IMR-90 (cell line): ENCODE results near the gene ZNF439. TPM values are rescaled to one million over a fixed set of nuclear protein-coding genes. Genes with fewer than 3 reads are reported as not detected.
"Not testable (repeated sequence)": the region's sequence is repeated elsewhere in the genome, so short reads cannot be mapped to it uniquely, and the experiment has no call there.

Experiments used
- ATAC-seq: fragments of 200-7000 bp; cut with Tn5 transposase; 2 replicates; pipeline ENCODE4 v1.9.1; 2020; ENCODE audit warnings: low read depth, mild to moderate bottlenecking, moderate library complexity
- BruUV-seq: library from RNA; stranded (reverse); fragments of 400-500 nt; replicated peaks from 2 replicates; lab custom pipeline; 2021; lab: Mats Ljungman, UMichigan
- CTCF ChIA-PET: fragments of 300-600 bp; formaldehyde crosslinking; extraction: SDS; loops from one replicate; lab custom pipeline; 2021; ENCODE audit warnings: antibody characterized with exemption; lab: Yijun Ruan, JAX
- POLR2A ChIA-PET: fragments of 300-600 bp; sonication (Branson Sonifier 250); formaldehyde crosslinking; loops from one replicate; lab custom pipeline; 2022; ENCODE audit warnings: antibody characterized with exemption; ENCODE audit not compliant: unreplicated experiment; lab: Charles Lee
- DNase-seq: peaks from one replicate; pipeline ENCODE4 v3.0.0; 2013
- H2AFZ ChIP-seq: replicated peaks from 2 replicates; pipeline ENCODE3; 2013; ENCODE audit warnings: low read length, mild to moderate bottlenecking; ENCODE audit not compliant: poor library complexity
- H2AK5ac ChIP-seq: 2 replicates; pipeline ENCODE4 v1.6.1; 2013; ENCODE audit warnings: low read depth, low read length, inconsistent platforms
- H2AK9ac ChIP-seq: replicated peaks from 2 replicates; pipeline ENCODE3; 2013; ENCODE audit warnings: mild to moderate bottlenecking, low read depth, low read length, moderate library complexity; ENCODE audit not compliant: poor library complexity
- H2BK120ac ChIP-seq: 2 replicates; pipeline ENCODE4 v1.6.1; 2013; ENCODE audit warnings: low read depth, low read length, inconsistent platforms
- H2BK15ac ChIP-seq: 3 replicates; pipeline ENCODE4 v1.6.1; 2013; ENCODE audit warnings: low read depth, low read length, inconsistent platforms
- H2BK20ac ChIP-seq: 2 replicates; pipeline ENCODE4 v1.6.1; 2013; ENCODE audit warnings: low read depth, mild to moderate bottlenecking, inconsistent platforms, low read length, moderate library complexity
- H2BK5ac ChIP-seq: 2 replicates; pipeline ENCODE4 v1.6.1; 2013; ENCODE audit warnings: mild to moderate bottlenecking, low read depth, low read length, inconsistent platforms; ENCODE audit not compliant: poor library complexity, severe bottlenecking
- H3K14ac ChIP-seq: replicated peaks from 2 replicates; pipeline ENCODE4 v1.6.1; 2013; ENCODE audit warnings: low read depth, low read length, inconsistent platforms
- H3K18ac ChIP-seq: 2 replicates; pipeline ENCODE4 v1.6.1; 2013; ENCODE audit warnings: low read depth, low read length, control low read depth
- H3K23ac ChIP-seq: 2 replicates; pipeline ENCODE4 v1.6.1; 2013; ENCODE audit warnings: low read depth, low read length, inconsistent platforms
- H3K27ac ChIP-seq: 2 replicates; pipeline ENCODE4 v1.5.1; 2013; ENCODE audit warnings: mild to moderate bottlenecking, control low read depth, low read length; ENCODE audit not compliant: insufficient read depth
- H3K27me3 ChIP-seq: 2 replicates; pipeline ENCODE4 v1.6.1; 2013; ENCODE audit warnings: low read length; ENCODE audit not compliant: control insufficient read depth, insufficient read depth
- H3K36me3 ChIP-seq: 2 replicates; pipeline ENCODE4 v1.6.1; 2013; ENCODE audit warnings: low read length, mixed read lengths; ENCODE audit not compliant: control insufficient read depth, insufficient read depth
- H3K4ac ChIP-seq: 2 replicates; pipeline ENCODE4 v1.6.1; 2013; ENCODE audit warnings: low read depth, low read length, inconsistent platforms
- H3K4me1 ChIP-seq: 2 replicates; pipeline ENCODE4 v1.6.1; 2013; ENCODE audit warnings: low read length, mixed read lengths; ENCODE audit not compliant: control insufficient read depth, insufficient read depth
- H3K4me2 ChIP-seq: 2 replicates; pipeline ENCODE4 v1.6.1; 2013; ENCODE audit warnings: low read depth, mild to moderate bottlenecking, control low read depth, low read length, moderate library complexity
- H3K4me3 ChIP-seq: 2 replicates; pipeline ENCODE4 v1.5.1; 2013; ENCODE audit warnings: low read depth, mild to moderate bottlenecking, control low read depth, low read length, moderate library complexity; ENCODE audit not compliant: insufficient read depth
- H3K56ac ChIP-seq: 2 replicates; pipeline ENCODE4 v1.6.1; 2013; ENCODE audit warnings: low read length, inconsistent platforms; ENCODE audit not compliant: insufficient read depth; ENCODE audit errors: extremely low read depth
- H3K79me1 ChIP-seq, 2 experiments: 2 replicates each; pipeline ENCODE4 v1.6.1; 2013; ENCODE audit warnings: low read length in 2 of 2, inconsistent platforms in 1 of 2, low read depth in 1 of 2
- H3K9ac ChIP-seq: 2 replicates; pipeline ENCODE4 v1.6.1; 2013; ENCODE audit warnings: low read depth, low read length, control low read depth
- H3K9me1 ChIP-seq: 2 replicates; pipeline ENCODE4 v1.6.1; 2013; ENCODE audit warnings: low read length, inconsistent platforms; ENCODE audit not compliant: insufficient read depth
- H3K9me3 ChIP-seq: 2 replicates; pipeline ENCODE4 v1.6.1; 2013; ENCODE audit warnings: low read length; ENCODE audit not compliant: control insufficient read depth, insufficient read depth
- H4K20me1 ChIP-seq: 2 replicates; pipeline ENCODE4 v1.6.1; 2013; ENCODE audit warnings: low read length, inconsistent platforms; ENCODE audit not compliant: insufficient read depth
- H4K5ac ChIP-seq: 2 replicates; pipeline ENCODE4 v1.6.1; 2013; ENCODE audit warnings: mild to moderate bottlenecking, low read depth, low read length, control low read depth
- H4K8ac ChIP-seq, 2 experiments: 2 replicates each; pipeline ENCODE4 v1.6.1; 2013; ENCODE audit warnings: low read depth in 2 of 2, low read length in 2 of 2, control low read depth in 1 of 2, inconsistent platforms in 1 of 2
- H4K91ac ChIP-seq: 2 replicates; pipeline ENCODE4 v1.6.1; 2013; ENCODE audit warnings: low read depth, low read length, inconsistent platforms; ENCODE audit not compliant: insufficient read depth
- POLR2A ChIP-seq: IDR thresholded peaks from 2 replicates; pipeline ENCODE4 v1.6.1; 2012; ENCODE audit warnings: mild to moderate bottlenecking, low read depth, low read length
- WGBS, 2 experiments: methylation state at CpG; one replicate each; pipeline versions ENCODE4 v1.1.5 to v1.1.7; 2013; ENCODE audit warnings: missing lambda C conversion rate in 2 of 2; ENCODE audit not compliant: insufficient read length in 1 of 2; ENCODE audit errors: extremely low coverage in 2 of 2; 5-methylcytosine and 5-hydroxymethylcytosine counted together
- dilution Hi-C: fragments of 300-500 bp; cut with HindIII; formaldehyde crosslinking; loops from one replicate; pipeline ENCODE4 v1.14.3; 2018; ENCODE audit warnings: low sequenced_read_pairs; ENCODE audit not compliant: unreplicated experiment
- in situ Hi-C: fragments of 300-500 bp; cut with MboI; formaldehyde crosslinking; loops from 3 replicates; pipeline ENCODE4 v1.14.3; 2019; ENCODE audit warnings: low sequenced_read_pairs, inconsistent platforms, mixed read lengths
- intact Hi-C: fragments of 100-400 bp; cut with micrococcal nuclease; formaldehyde crosslinking; loops from 2 replicates; pipeline ENCODE4 v1.10.0; 2022
- polyA plus RNA-seq, 3 experiments: library from polyadenylated mRNA; depleted of rRNA; stranded (reverse); fragments of >200 nt; gene quantifications; 2 replicates each; pipeline ENCODE4 v1.2.3, GENCODE V29; 2012; ENCODE audit warnings: low replicate concordance in 1 of 3
- total RNA-seq: library from RNA; depleted of rRNA; stranded (reverse); fragments of >200 nt; gene quantifications from 2 replicates; pipeline ENCODE4 v1.2.3, GENCODE V29; 2012
- TF ChIP-seq, protein P1 (sequence below): fragments of 150-350 bp; IDR thresholded peaks from 2 replicates; pipeline ENCODE4 v1.6.1; 2017; ENCODE audit warnings: mild to moderate bottlenecking, antibody characterized with exemption, low read length, low read depth

Gene ZNF439
- total and polyA plus RNA-seq, 2 of the 4 experiments (the other 2 are of a cell fraction): 4.8 to 8.4 TPM

DNA sequence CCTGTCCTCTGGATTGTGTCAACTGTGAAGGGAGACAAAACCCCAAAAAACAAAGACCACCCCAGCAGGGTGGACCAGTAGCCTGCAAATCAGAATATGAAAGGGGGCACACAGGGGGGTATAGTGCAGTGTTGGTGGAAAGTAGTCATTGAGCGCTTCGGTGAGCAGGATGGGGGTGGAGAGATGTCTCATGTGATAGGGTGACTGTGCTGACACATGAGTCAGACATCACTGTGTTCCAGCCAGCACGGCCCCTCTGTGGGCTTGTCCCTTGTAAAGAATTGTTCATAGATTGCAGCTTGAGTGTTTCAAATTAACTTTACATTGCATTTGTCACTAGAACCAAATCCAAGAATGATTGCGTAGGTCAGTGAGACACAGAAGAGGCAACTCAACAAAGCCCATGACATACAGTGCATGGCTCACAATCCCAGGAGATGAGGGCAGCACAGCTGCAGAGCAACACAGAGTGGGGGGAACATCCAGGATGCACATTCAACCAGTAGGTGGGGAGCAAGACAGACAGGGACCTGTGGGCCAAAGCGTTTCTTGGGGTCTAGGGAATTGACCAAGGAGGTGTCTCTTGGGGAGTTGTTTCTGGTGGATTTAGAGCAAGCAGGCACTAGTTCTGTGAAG, 26.9 kb upstream of the ZNF439 start:
- H3K9ac ChIP-seq: no peak overlapping the region
- no peak overlapping the region for H3K18ac ChIP-seq
- no peak overlapping the region for H4K91ac ChIP-seq
- no peak overlapping the region for H3K56ac ChIP-seq
- no peak overlapping the region for H4K5ac ChIP-seq
- H3K23ac ChIP-seq: no peak overlapping the region
- WGBS, 2 experiments: 100% methylated on average over 1 of the region's 5 CpGs; no CpG with 5 or more reads in 1 of the 2 experiments
- in situ Hi-C loops (no loop called here), intact Hi-C loops (no loop called here), dilution Hi-C loops (no loop called here)
- H3K27me3 ChIP-seq: no peaks in the 10 kb centered on the region
- peak; percentile 80 for ATAC-seq
- H2BK15ac ChIP-seq: no peak overlapping the region
- H2BK120ac ChIP-seq: no peak overlapping the region
- H3K27ac ChIP-seq: no peak overlapping the region
- peaks cover 9% of the 10 kb centered on the region for H3K36me3 ChIP-seq
- CTCF ChIA-PET: no interaction called here
- H2BK20ac ChIP-seq: no peak overlapping the region
- no peak overlapping the region for H2AK9ac ChIP-seq
- H3K9me3 ChIP-seq: 0 out of 2 replicates have a peak, but pooled peaks cover under 1% of the 10 kb centered on the region
- H3K9me1 ChIP-seq: no peaks in the 10 kb centered on the region
- no peak overlapping the region for H3K4me3 ChIP-seq
- POLR2A ChIA-PET: no interaction called here
- H2AFZ ChIP-seq: peak overlapping the region; percentile 32
- H3K4ac ChIP-seq: no peak overlapping the region
- TF ChIP-seq, protein P1, sequence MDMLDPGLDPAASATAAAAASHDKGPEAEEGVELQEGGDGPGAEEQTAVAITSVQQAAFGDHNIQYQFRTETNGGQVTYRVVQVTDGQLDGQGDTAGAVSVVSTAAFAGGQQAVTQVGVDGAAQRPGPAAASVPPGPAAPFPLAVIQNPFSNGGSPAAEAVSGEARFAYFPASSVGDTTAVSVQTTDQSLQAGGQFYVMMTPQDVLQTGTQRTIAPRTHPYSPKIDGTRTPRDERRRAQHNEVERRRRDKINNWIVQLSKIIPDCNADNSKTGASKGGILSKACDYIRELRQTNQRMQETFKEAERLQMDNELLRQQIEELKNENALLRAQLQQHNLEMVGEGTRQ: 0 out of 2 replicates have a peak, but pooled peaks have one; percentile 6
- no peak for TF ChIP-seq POLR2A
- H3K4me2 ChIP-seq: no peak overlapping the region
- peaks cover 3 to 16% of the 10 kb centered on the region in 2 experiments; a peak in 3 of 4 replicates for H3K79me1 ChIP-seq
- no TSS peak for BruUV-seq
- peak; percentile 53 for DNase-seq
- H3K14ac ChIP-seq: no peak overlapping the region
- no peaks in the 10 kb centered on the region for H4K20me1 ChIP-seq
- no peak overlapping the region for H4K8ac ChIP-seq
- peak overlapping the region; percentile 6 for H2BK5ac ChIP-seq
- no peaks in the 10 kb centered on the region for H3K4me1 ChIP-seq
- H2AK5ac ChIP-seq: no peak overlapping the region

DNA sequence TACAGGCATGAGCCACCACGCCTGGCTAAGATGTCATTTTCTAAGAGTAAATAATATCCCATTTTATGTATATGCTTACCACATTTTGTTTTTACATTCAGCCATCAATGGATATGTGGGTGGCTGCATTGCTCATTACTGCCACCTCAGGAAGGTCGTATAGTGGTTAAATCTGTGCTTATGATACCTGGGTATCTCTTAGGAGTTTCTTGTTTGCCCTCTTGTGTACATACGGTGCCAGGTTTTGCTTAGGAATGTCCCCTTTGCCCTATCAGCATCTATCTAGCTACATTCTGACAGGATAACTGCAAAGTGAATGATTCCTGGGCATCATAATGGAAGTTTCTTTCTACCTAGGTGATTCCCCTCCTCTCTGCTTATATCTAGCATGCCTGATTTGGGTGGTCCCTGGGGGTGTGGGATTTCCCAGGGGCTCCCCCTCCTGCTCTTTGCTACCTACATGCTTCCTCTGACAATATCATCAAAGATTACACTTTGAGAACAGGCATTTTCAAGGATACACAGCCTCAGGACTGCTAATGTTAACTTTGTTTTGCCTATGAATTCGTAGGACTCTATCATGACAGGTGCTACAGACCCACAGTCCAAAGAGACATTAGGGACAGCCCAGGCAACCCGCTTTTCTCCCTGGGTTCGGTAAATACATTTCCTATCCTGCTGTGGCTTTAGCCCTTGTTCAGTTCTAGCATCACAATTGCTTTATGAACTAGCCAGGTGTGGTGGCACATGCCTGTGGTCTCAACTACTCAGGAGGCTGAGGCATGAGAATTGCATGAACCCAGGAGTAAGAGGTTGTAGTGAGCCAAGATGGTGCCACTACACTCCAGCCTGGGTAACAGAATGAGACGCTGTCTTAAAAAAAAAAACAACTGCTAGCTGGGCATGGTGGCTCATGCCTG, 19.3 kb upstream of the ZNF439 start:
- H3K4me2 ChIP-seq, H3K9ac ChIP-seq, ATAC-seq, H3K23ac ChIP-seq, H3K9me1 ChIP-seq, in situ Hi-C loops, H4K20me1 ChIP-seq, POLR2A ChIA-PET, H4K5ac ChIP-seq, H3K4me3 ChIP-seq, intact Hi-C loops, H3K4ac ChIP-seq, dilution Hi-C loops, H2BK5ac ChIP-seq, H3K79me1 ChIP-seq, H3K27ac ChIP-seq, H3K27me3 ChIP-seq, DNase-seq, H2AK9ac ChIP-seq, H4K8ac ChIP-seq, H2BK20ac ChIP-seq, H3K18ac ChIP-seq, H4K91ac ChIP-seq, H2AFZ ChIP-seq, CTCF ChIA-PET, H2AK5ac ChIP-seq, H3K14ac ChIP-seq, H2BK120ac ChIP-seq, BruUV-seq, H2BK15ac ChIP-seq, H3K4me1 ChIP-seq, H3K56ac ChIP-seq: not testable (repeated sequence)
- H3K9me3 ChIP-seq: peaks cover 45% of the 10 kb centered on the region
- peaks cover 22% of the 10 kb centered on the region for H3K36me3 ChIP-seq
- 88% methylated on average over 1 of the region's 7 CpGs; no CpG with 5 or more reads in 1 of the 2 experiments for WGBS, 2 experiments
